HG02610 (cell line): Measurements from ENCODE around the gene NPHP3.
"Not testable (repeated sequence)": the region's sequence is repeated elsewhere in the genome, so short reads cannot be mapped to it uniquely, and the experiment has no call there.

ENCODE experiments used
- ATAC-seq: cut with Tn5 transposase; IDR thresholded peaks from one replicate; pipeline ENCODE4 v1.9.1; 2021; ENCODE audit warnings: mild to moderate bottlenecking, moderate library complexity; ENCODE audit not compliant: unreplicated experiment

NPHP3 gene

DNA sequence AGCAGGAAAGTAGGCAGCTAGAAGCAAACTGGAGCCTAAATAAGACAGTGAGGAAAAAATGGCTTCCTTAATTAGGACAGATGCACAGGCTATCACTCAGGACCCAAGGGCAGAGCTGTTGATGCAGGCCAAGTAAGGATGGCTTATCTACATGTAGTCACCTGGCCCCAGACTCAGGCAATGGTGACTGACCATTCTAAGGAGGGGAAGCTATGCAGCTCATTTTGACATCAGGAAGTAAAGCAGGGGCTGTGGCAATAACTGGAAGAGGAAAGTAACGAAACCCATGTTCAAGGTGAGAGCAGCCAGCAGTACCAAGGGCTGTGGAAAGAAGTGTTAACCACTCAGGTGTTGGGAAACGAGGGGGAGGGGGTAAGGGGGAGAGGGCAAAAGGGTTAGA is 78.8 kb downstream of the NPHP3 start:
- ATAC-seq, result no peak

DNA sequence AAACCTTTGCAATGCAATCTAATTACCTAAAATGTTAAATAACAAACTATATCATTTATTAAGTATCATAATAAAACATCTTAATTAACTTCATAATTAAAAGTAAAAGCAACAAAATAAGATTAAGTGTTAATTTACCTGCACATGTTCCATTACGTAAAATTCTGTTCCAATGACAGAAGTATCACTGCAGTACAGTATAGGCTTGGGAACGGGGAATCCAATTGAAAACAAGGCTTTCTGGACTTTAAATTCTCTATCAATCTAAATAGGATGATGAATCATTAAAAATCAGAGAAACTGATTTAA is 79.7 kb downstream of the NPHP3 start:
- ATAC-seq, result no peak

DNA sequence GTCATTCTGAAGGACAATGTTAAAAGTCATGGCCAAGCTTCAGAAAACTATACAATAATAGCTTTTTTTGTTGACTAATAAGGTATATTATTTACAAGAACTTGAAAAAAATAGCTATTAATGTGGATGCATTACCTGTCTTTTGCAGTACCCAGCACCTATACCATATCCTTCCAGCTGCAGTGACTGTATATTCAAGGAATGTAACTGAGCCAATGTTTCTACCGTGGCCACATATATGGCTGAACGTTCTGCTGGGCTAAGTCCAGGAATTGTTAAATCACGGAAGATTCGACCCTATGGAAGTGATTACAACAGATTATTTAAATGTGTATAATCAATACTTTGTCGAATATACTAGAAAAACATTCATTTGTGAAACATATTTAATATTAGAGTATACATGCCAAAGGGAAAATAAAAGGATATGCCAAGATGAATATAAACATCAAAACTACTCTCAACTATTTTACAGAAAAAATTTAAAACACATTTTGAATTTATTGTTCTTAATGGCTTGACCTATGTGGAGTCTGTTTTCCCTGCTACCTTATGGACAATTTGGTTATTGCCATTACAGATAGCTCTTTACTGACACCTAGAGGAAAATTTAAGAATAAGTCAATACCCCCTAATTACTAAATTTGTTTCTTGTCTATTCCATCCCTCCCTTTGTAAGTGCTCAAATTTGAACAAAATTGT is 80.2 kb downstream of the NPHP3 start:
- no peak for ATAC-seq

DNA sequence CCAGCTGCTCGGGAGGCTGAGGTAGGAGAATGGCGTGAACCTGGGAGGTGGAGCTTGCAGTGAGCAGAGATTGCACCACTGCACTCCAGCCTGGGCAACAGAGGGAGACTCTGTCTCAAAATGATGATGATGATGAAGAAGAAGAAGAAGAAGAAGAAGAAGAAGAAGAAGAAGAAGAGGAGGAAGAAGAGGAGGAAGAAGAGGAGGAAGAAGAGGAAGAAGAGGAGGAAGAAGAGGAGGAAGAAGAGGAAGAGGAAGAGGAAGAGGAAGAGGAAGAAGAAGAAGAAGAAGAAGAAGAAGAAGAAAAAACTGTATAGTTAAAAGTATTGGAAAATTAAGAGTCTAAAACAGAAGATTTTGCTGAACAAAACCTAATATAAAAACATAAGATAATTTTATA is 80.8 kb downstream of the NPHP3 start:
- ATAC-seq, result not testable (repeated sequence)

GRCh38 chr3:132638706-132639105 is 83.5 kb downstream of the NPHP3 start:
- ATAC-seq, result no peak

DNA sequence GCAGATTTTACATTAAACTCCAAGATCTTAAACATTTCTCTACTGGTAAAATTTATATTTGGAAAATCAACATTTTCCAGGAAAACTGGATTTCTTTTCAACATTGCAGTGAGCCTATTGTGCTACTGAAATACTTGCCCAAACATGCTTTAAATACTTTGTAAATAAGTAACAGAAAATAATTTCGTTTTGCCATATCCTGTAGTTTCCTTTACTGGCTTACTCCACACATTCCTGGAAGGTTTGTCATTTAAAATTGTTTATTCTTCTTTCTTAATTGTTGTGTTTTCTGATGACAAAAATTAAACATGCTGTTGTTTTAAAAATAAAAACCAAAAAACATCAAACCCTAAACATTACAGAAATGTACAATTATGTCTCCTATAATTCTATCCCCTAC is 84.6 kb downstream of the NPHP3 start:
- ATAC-seq, result no peak

- no peak for ATAC-seq
These were observed 87.2 kb downstream of the NPHP3 start for GRCh38 chr3:132635052-132635451.
